Neural cell (in vitro differentiated cells): ENCODE measurements around the gene HDAC3. TPM values are rescaled to one million over a fixed set of nuclear protein-coding genes. Genes with fewer than 3 reads are reported as not detected.
A peak's percentile ranks its signal among the peaks of the same experiment; 100 is the strongest.

Experiments used
- H2AFZ ChIP-seq: fragments of 200-600, 300-800 bp; sonication (generic), shearing (Covaris generic); 2 replicates; pipeline ENCODE4 v1.6.0; 2014; ENCODE audit warnings: low read depth, mild to moderate bottlenecking, antibody characterized with exemption, low read length, moderate library complexity
- H3F3A ChIP-seq: fragments of 200-600 bp; shearing (Covaris generic); 2 replicates; pipeline ENCODE4 v1.6.1; 2016; ENCODE audit warnings: mild to moderate bottlenecking, moderate library complexity, mixed read lengths, antibody characterized with exemption, low read length; ENCODE audit not compliant: insufficient read depth, poor library complexity, severe bottlenecking
- H3K27ac ChIP-seq: fragments of 200-600, 300-800 bp; sonication (generic), shearing (Covaris generic); 2 replicates; pipeline ENCODE4 v1.5.1; 2014; ENCODE audit warnings: mild to moderate bottlenecking, low read length, moderate library complexity
- H3K27me3 ChIP-seq: fragments of 300-800, 200-600 bp; sonication (generic), shearing (Covaris generic); 2 replicates; pipeline ENCODE4 v1.6.0; 2014; ENCODE audit warnings: mild to moderate bottlenecking, low read depth, low read length, moderate library complexity; ENCODE audit not compliant: insufficient read depth
- H3K36me3 ChIP-seq: fragments of 300-800, 200-600 bp; sonication (generic), shearing (Covaris generic); 2 replicates; pipeline ENCODE4 v1.5.1; 2014; ENCODE audit warnings: mild to moderate bottlenecking, antibody characterized with exemption, low read length, moderate library complexity; ENCODE audit not compliant: insufficient read depth
- H3K4me2 ChIP-seq: fragments of 300-800, 200-600 bp; sonication (generic), shearing (Covaris generic); 2 replicates; pipeline ENCODE4 v1.6.0; 2014; ENCODE audit warnings: mild to moderate bottlenecking, low read length
- H3K4me3 ChIP-seq: fragments of 300-800, 200-600 bp; sonication (generic), shearing (Covaris generic); 2 replicates; pipeline ENCODE4 v1.5.1; 2014; ENCODE audit warnings: mild to moderate bottlenecking, low read length, moderate library complexity
- H3K79me2 ChIP-seq: fragments of 200-600 bp; shearing (Covaris generic); replicated peaks from 2 replicates; pipeline ENCODE4 v1.6.0; 2014; ENCODE audit warnings: mild to moderate bottlenecking, low read length, moderate library complexity; ENCODE audit not compliant: insufficient read depth
- H3K9ac ChIP-seq: fragments of 300-800, 200-600 bp; sonication (generic), shearing (Covaris generic); 2 replicates; pipeline ENCODE4 v1.6.1; 2016; ENCODE audit warnings: mild to moderate bottlenecking, low read length, mixed read lengths
- H3K9me2 ChIP-seq: fragments of 200-600 bp; shearing (Covaris generic); 2 replicates; pipeline ENCODE4 v1.6.1; 2016; ENCODE audit warnings: mild to moderate bottlenecking, low read length, mixed read lengths; ENCODE audit not compliant: insufficient read depth
- H3K9me3 ChIP-seq: fragments of 200-600, 300-800 bp; sonication (generic), shearing (Covaris generic); 2 replicates; pipeline ENCODE4 v1.6.1; 2016; ENCODE audit warnings: mild to moderate bottlenecking, mixed run types, low read length, moderate library complexity, mixed read lengths
- H4K20me1 ChIP-seq: fragments of 200-600 bp; shearing (Covaris generic); 2 replicates; pipeline ENCODE4 v1.6.1; 2016; ENCODE audit warnings: mild to moderate bottlenecking, mixed run types; ENCODE audit not compliant: insufficient read depth
- CTCF ChIP-seq: fragments of 450-650 bp; IDR thresholded peaks from 2 replicates; pipeline ENCODE4 v1.5.1; 2014; ENCODE audit warnings: antibody characterized with exemption, mild to moderate bottlenecking, moderate library complexity; ENCODE audit not compliant: poor library complexity, severe bottlenecking
- EP300 ChIP-seq: fragments of 450-650 bp; conservative IDR thresholded peaks from 2 replicates; pipeline ENCODE4 v1.6.1; 2014; ENCODE audit warnings: antibody characterized with exemption, mild to moderate bottlenecking, moderate library complexity; ENCODE audit not compliant: poor library complexity, severe bottlenecking
- EZH2 ChIP-seq: fragments of 200-600, 300-800 bp; shearing (Covaris generic), sonication (generic); IDR thresholded peaks from 2 replicates; pipeline ENCODE4 v1.6.1; 2014; ENCODE audit warnings: antibody characterized with exemption, low read length, borderline replicate concordance, mild to moderate bottlenecking; ENCODE audit not compliant: insufficient read depth, poor library complexity, severe bottlenecking
- MXI1 ChIP-seq: fragments of 450-650 bp; conservative IDR thresholded peaks from 2 replicates; pipeline ENCODE4 v1.6.1; 2014; ENCODE audit warnings: antibody characterized with exemption, mild to moderate bottlenecking; ENCODE audit not compliant: poor library complexity, severe bottlenecking
- POLR2AphosphoS5 ChIP-seq: IDR thresholded peaks from 2 replicates; pipeline ENCODE4 v1.6.1; 2012
- RAD21 ChIP-seq: fragments of 450-650 bp; conservative IDR thresholded peaks from 2 replicates; pipeline ENCODE4 v1.6.1; 2014; ENCODE audit warnings: antibody characterized with exemption, mild to moderate bottlenecking, moderate library complexity
- REST ChIP-seq: IDR thresholded peaks from 2 replicates; pipeline ENCODE4 v1.6.1; 2012; ENCODE audit warnings: borderline replicate concordance
- SMC3 ChIP-seq: fragments of 450-650 bp; conservative IDR thresholded peaks from 2 replicates; pipeline ENCODE4 v1.6.1; 2014; ENCODE audit warnings: antibody characterized with exemption, mild to moderate bottlenecking, moderate library complexity; ENCODE audit not compliant: poor library complexity
- polyA plus RNA-seq: library from polyadenylated mRNA; depleted of rRNA; stranded (reverse); fragments of >200 nt; gene quantifications from 2 replicates; pipeline ENCODE4 v1.2.3, GENCODE V29; 2014

Gene HDAC3
- polyA plus RNA-seq, 1 donor from 2014 or later: 115 TPM

DNA sequence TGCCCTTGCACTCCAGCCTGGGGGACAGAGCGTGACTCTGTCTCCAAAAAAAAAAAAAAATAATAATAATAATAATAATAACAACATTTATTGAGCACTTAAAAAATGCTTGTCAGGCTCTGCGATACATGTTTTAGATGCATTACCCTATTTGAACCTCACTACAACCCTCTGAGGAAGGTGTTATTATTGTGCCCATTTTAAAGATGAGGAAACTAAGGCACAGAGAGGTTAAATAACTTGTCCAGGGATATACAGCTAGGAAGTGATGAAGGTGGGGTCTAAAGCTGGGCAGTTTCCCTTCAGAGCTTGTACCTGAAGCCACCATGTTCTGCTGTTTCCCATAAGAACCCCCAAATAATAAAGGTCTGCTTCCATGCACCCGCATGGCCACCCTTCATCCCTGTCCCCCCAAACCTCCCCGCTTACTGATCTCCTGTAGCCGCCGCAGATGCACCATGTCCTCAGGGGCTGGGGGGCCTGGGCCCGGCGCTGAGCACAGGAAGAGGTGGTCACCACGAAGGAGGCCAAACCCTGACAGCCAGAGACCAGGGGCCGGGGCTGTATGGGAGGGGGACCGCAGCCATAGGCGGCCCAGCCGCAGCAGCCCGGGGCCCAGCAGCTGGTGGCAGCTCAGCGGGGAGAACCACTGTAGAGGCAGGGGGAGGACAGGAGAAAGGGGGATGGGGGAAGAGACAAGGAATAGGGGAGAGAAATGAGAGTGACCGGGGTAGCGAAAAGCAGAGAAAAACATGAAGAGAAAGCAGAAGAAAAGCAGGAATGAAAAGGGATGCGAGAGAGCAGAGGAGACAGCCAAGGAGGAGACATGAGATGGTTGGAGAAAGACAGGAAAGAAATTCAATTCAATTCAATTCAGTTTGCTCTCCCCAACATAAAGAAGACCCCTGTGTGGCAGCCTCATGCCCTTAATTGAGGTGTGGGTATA is 29.6 kb upstream of the HDAC3 start:
- H3K9me3 ChIP-seq: no peaks in the 10 kb centered on the region
- no peaks in the 10 kb centered on the region for H3F3A ChIP-seq
- no peak overlapping the region for H3K4me3 ChIP-seq
- no peaks in the 10 kb centered on the region for H3K27me3 ChIP-seq
- no peaks in the 10 kb centered on the region for H3K9me2 ChIP-seq
- no peak overlapping the region for H3K9ac ChIP-seq
- no peak overlapping the region for H3K4me2 ChIP-seq
- no peak overlapping the region for H2AFZ ChIP-seq
- no peaks in the 10 kb centered on the region for H4K20me1 ChIP-seq
- no peaks in the 10 kb centered on the region for H3K79me2 ChIP-seq
- TF ChIP-seq RAD21 (no peak), EZH2 (no peak), POLR2AphosphoS5 (no peak), MXI1 (no peak), EP300 (no peak), REST (no peak)
- no peak overlapping the region for H3K27ac ChIP-seq
- H3K36me3 ChIP-seq: no peaks in the 10 kb centered on the region

- TF ChIP-seq CTCF: peak; percentile 91
- TF ChIP-seq REST: no peak
- peak; percentile 90 for TF ChIP-seq RAD21
- TF ChIP-seq SMC3: peak; percentile 92
- H3K9me2 ChIP-seq: no peaks in the 10 kb centered on the region
- H3K79me2 ChIP-seq: no peaks in the 10 kb centered on the region
- no peak overlapping the region for H3K4me3 ChIP-seq
- no peaks in the 10 kb centered on the region for H3K36me3 ChIP-seq
- no peaks in the 10 kb centered on the region for H3F3A ChIP-seq
- H4K20me1 ChIP-seq: no peaks in the 10 kb centered on the region
- no peak overlapping the region for H3K4me2 ChIP-seq
- no peaks in the 10 kb centered on the region for H3K27me3 ChIP-seq
- H3K9me3 ChIP-seq: no peaks in the 10 kb centered on the region
- H3K27ac ChIP-seq: no peak overlapping the region
- H3K9ac ChIP-seq: no peak overlapping the region
- H2AFZ ChIP-seq: no peak overlapping the region
Observed at GRCh38 chr5:141664733-141665461, 28.2 kb upstream of the HDAC3 start.
